Measurements from ENCODE around the gene ERI3. TPM values are rescaled to one million over a fixed set of nuclear protein-coding genes. Genes with fewer than 3 reads are reported as not detected.

The ERI3 gene
- total RNA-seq, 1 experiment from 2014 or later, result 71.4 TPM

DNA sequence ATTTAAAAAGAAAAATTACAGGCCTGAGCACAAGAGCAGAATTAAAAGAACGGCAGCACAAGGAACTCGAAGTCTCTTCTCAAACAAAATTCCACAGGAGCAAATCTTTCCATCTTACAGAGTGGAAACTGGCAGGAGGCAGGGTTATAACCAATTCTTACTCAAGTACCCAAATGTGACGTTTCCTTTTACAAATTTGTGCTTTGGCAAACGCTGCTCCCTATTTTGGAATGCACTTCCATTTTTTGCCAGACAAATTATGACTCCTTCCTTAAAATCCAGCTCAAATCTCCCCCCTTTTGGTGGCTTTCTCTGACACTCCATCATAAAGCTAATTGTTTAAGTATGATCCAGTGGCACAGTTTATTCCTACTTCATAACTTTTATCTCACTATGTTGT lies 7.8 kb downstream of the ERI3 start:
- H3K4me1 Mint-ChIP-seq (ENCODE audit: low read depth, unreplicated experiment), result peaks cover 17% of the 10 kb centered on the region
- no peak overlapping the region for H3K4me3 Mint-ChIP-seq (ENCODE audit: low read depth, unreplicated experiment)
- BruUV-seq (replicated peaks), result no TSS peak
- DNase-seq, result no peak
- intact Hi-C loops (cut with micrococcal nuclease; ENCODE audit: unreplicated experiment), result no loop called here
- no peaks in the 10 kb centered on the region for H3K9me3 Mint-ChIP-seq (ENCODE audit: low read depth, unreplicated experiment)
- no peak overlapping the region for H3K27ac Mint-ChIP-seq (ENCODE audit: unreplicated experiment)
- TF ChIP-seq, protein P1, sequence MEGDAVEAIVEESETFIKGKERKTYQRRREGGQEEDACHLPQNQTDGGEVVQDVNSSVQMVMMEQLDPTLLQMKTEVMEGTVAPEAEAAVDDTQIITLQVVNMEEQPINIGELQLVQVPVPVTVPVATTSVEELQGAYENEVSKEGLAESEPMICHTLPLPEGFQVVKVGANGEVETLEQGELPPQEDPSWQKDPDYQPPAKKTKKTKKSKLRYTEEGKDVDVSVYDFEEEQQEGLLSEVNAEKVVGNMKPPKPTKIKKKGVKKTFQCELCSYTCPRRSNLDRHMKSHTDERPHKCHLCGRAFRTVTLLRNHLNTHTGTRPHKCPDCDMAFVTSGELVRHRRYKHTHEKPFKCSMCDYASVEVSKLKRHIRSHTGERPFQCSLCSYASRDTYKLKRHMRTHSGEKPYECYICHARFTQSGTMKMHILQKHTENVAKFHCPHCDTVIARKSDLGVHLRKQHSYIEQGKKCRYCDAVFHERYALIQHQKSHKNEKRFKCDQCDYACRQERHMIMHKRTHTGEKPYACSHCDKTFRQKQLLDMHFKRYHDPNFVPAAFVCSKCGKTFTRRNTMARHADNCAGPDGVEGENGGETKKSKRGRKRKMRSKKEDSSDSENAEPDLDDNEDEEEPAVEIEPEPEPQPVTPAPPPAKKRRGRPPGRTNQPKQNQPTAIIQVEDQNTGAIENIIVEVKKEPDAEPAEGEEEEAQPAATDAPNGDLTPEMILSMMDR (IDR thresholded peaks at IDR 0.05; ENCODE audit: unreplicated experiment), result no peak
- CTCF ChIA-PET, result no interaction called here
- H3K27me3 Mint-ChIP-seq (ENCODE audit: unreplicated experiment), result no peaks in the 10 kb centered on the region
- peaks cover 9% of the 10 kb centered on the region for H3K36me3 Mint-ChIP-seq (ENCODE audit: insufficient read depth, unreplicated experiment)

DNA sequence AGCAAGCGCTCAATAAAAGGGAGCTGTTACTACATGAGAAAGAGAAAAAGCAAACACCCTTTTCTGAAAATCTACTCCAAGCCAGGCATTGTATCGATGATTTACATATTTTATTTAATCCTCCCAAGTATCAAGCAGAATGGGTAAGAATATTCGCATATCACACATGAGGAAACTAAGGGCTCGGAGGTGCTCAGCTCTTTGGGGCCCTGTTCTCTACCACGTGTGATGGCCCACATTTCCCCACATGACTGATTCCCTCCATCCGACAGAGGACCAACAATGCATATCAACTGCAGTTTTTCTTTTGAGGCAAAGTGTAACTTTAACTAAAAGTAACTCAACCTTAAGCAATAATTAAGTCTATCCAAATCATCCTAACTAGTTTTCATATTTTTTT lies 8.2 kb downstream of the ERI3 start:
- BruUV-seq (replicated peaks), result no TSS peak
- intact Hi-C loops (cut with micrococcal nuclease; ENCODE audit: unreplicated experiment), result no loop called here
- H3K4me3 Mint-ChIP-seq (ENCODE audit: low read depth, unreplicated experiment), result no peak overlapping the region
- H3K27ac Mint-ChIP-seq (ENCODE audit: unreplicated experiment), result no peak overlapping the region
- peaks cover 17% of the 10 kb centered on the region for H3K4me1 Mint-ChIP-seq (ENCODE audit: low read depth, unreplicated experiment)
- TF ChIP-seq, protein P1 (IDR thresholded peaks at IDR 0.05; ENCODE audit: unreplicated experiment), result no peak
- no peaks in the 10 kb centered on the region for H3K27me3 Mint-ChIP-seq (ENCODE audit: unreplicated experiment)
- DNase-seq, result no peak
- H3K9me3 Mint-ChIP-seq (ENCODE audit: low read depth, unreplicated experiment), result no peaks in the 10 kb centered on the region
- H3K36me3 Mint-ChIP-seq (ENCODE audit: insufficient read depth, unreplicated experiment), result peaks cover 5% of the 10 kb centered on the region
- CTCF ChIA-PET, result interaction anchor here (0.6 kb wide), 1 partner anchor 48 kb away, joined by 4 read pairs; no protein-coding TSS in a partner anchor

DNA sequence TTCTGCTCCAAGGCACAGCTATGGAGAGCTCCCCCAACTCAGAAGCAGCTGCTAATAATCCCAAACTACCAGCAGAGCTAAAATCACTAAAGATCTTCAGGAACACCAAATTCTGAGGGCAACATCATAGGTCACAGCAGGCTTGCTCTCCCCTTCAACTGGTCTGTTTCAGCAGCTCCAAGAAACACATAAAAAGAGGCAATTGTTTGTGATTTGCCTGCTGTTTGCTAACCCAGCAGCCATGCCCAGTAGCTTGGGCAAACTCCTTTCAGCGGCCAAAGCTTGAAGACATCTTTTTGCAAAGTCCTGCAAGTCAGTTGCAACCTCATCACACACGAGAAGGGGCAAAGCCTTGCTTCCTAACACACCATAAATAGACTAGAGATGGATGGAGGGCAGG lies 8.9 kb downstream of the ERI3 start:
- DNase-seq, result no peak
- no peaks in the 10 kb centered on the region for H3K9me3 Mint-ChIP-seq (ENCODE audit: low read depth, unreplicated experiment)
- peaks cover 18% of the 10 kb centered on the region for H3K4me1 Mint-ChIP-seq (ENCODE audit: low read depth, unreplicated experiment)
- peaks cover 5% of the 10 kb centered on the region for H3K36me3 Mint-ChIP-seq (ENCODE audit: insufficient read depth, unreplicated experiment)
- CTCF ChIA-PET, result interaction anchor here (0.6 kb wide), 1 partner anchor 49 kb away, joined by 4 read pairs; no protein-coding TSS in a partner anchor
- H3K4me3 Mint-ChIP-seq (ENCODE audit: low read depth, unreplicated experiment), result no peak overlapping the region
- BruUV-seq (replicated peaks), result no TSS peak
- intact Hi-C loops (cut with micrococcal nuclease; ENCODE audit: unreplicated experiment), result no loop called here
- no peak overlapping the region for H3K27ac Mint-ChIP-seq (ENCODE audit: unreplicated experiment)
- TF ChIP-seq, protein P1 (IDR thresholded peaks at IDR 0.05; ENCODE audit: unreplicated experiment), result no peak
- no peaks in the 10 kb centered on the region for H3K27me3 Mint-ChIP-seq (ENCODE audit: unreplicated experiment)

DNA sequence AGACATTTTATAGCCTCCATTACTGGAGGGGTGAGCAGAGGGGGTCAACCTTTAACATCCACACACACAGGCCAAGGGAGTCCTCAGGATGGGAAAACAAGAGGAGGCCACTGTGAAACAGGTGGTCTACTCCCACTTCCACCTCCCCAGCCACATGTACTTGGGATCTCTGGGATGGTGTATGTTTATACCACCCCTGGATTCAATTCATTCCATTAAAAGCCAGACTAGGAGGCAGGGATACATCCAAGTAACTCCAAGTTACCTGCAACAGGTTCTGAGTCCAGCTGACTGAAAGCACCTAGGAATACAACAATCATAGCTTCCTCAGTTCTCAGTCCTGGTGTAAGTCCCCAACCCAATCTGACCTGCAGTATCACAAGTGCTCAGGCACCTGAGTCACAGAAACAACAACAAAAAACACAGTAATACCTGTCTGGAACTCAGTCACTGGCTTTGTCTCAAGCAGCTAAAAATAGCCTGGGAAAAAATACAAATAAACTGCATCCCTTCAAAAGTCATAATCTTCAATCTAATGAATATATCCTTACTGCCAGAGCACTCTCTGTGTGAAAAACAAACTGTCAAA lies 9.8 kb downstream of the ERI3 start:
- H3K27me3 Mint-ChIP-seq (ENCODE audit: unreplicated experiment), result no peaks in the 10 kb centered on the region
- no peak overlapping the region for H3K27ac Mint-ChIP-seq (ENCODE audit: unreplicated experiment)
- CTCF ChIA-PET, result no interaction called here
- no peak for DNase-seq
- no TSS peak for BruUV-seq (replicated peaks)
- H3K9me3 Mint-ChIP-seq (ENCODE audit: low read depth, unreplicated experiment), result peaks cover 5% of the 10 kb centered on the region
- intact Hi-C loops (cut with micrococcal nuclease; ENCODE audit: unreplicated experiment), result no loop called here
- TF ChIP-seq, protein P1 (IDR thresholded peaks at IDR 0.05; ENCODE audit: unreplicated experiment), result no peak
- H3K36me3 Mint-ChIP-seq (ENCODE audit: insufficient read depth, unreplicated experiment), result no peaks in the 10 kb centered on the region
- H3K4me3 Mint-ChIP-seq (ENCODE audit: low read depth, unreplicated experiment), result no peak overlapping the region
- peaks cover 18% of the 10 kb centered on the region for H3K4me1 Mint-ChIP-seq (ENCODE audit: low read depth, unreplicated experiment)
